ENCODE results near the gene SLC24A1. TPM values are rescaled to one million over a fixed set of nuclear protein-coding genes. Genes with fewer than 3 reads are reported as not detected.

The SLC24A1 gene
- total and polyA plus RNA-seq, 4 donors = 4.8 to 13.5 (median 7.4) TPM

DNA sequence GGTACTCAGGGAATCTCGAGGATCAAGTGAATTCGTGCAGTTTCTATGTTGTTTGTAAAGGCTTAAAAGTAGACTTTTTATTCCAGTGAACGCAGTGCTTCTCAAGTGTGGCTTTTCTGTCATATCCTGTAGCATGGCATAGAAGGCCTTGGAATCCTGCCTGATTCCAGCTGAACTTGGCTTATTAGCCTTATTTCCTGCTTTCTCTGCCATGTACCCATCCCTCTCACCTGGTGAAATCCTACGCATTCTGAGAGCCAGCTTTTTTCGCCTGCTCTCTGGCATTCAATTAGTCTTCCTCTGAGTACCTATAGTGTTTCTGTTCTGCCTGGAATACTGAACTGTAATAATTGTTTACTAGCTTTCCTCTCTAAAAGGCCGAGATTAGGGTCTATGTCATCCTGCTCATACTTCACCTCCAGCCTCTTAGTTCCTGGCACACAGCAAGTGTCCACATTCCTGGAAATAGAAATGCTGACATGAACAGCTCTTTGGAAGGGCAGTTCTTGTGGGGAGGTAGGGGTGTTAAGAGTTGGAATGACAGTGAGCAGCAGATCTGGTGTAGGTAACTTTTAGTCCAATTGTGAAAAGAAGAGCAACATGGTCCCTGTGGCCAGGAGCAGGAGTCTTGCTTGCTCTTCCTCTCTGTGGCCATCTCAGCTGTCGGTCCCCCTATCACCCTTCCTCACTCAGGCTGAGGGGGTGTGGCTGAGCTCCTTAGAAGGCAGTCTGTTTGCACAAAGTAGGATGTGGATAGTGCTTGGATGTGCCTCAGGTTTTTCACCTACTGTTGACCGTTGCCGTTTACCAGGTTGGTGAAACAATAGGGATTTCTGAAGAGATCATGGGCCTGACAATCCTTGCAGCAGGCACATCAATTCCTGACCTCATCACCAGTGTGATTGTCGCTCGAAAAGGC lies 30.4 kb downstream of the SLC24A1 start:
- Histone ChIP-seq H3K4me1 (ENCODE audit: control insufficient read depth in 1 of 2, insufficient read depth in 2 of 2, low read length in 2 of 2) (no peaks in the 10 kb centered on the region), H3K27ac (ENCODE audit: low read depth in 1 of 2, low read length in 2 of 2) (no peak overlapping the region), H3K4me3 (ENCODE audit: low read length in 2 of 2) (no peak overlapping the region), H3K27me3 (ENCODE audit: control insufficient read depth in 1 of 2, insufficient read depth in 2 of 2, low read length in 1 of 2) (no peaks in the 10 kb centered on the region), H3K36me3 (ENCODE audit: control insufficient read depth in 1 of 2, insufficient read depth in 2 of 2, low read length in 1 of 2) (no peaks in the 10 kb centered on the region), H3K9me3 (ENCODE audit: control insufficient read depth, low read length) (no peaks in the 10 kb centered on the region)
- 82% methylated on average over 11 of the region's 11 CpGs for WGBS, 2 donors
- ATAC-seq (ENCODE audit: low FRiP score) = no peak
- intact Hi-C loops (cut with DNase I) = no loop called here
- no peak for DNase-seq

- intact Hi-C loops (cut with DNase I) = no loop called here
- no peak for ATAC-seq (ENCODE audit: low FRiP score)
- no peaks in the 10 kb centered on the region for H3K36me3 ChIP-seq (ENCODE audit: control insufficient read depth in 1 of 2, insufficient read depth in 2 of 2, low read length in 1 of 2)
Observed at GRCh38 chr15:65653341-65653740, 31.6 kb downstream of the SLC24A1 start.

DNA sequence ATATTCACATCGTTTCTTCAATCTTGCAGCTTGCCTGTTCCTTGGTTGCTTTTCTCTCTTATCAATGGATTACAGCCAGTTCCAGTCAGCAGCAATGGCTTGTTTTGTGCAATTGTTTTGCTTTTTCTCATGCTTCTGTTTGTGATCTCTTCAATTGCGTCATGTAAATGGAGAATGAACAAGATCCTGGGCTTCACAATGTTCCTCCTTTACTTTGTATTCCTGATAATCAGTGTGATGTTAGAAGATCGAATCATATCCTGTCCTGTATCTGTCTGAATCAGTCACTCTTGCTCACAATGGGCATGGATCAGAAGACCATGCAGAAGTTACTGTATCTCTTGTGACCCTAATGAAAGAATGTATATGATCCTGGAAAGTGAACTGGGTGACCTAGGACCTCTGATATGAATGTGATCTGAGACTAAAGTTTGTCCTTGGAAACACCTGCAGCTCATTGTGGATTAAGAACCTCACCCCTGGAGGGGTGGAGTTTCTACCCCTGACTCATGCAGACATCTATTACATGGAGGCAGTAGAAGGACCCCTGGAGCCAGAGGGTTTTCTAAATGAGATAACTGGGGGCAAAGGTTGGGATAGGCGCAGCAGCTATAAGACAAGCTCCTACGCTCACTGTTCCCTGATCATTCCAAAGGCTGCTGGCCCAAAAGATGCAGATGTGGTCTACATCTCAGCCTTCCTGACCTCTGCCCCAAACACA lies 32.2 kb downstream of the SLC24A1 start:
- no peaks in the 10 kb centered on the region for H3K36me3 ChIP-seq (ENCODE audit: control insufficient read depth in 1 of 2, insufficient read depth in 2 of 2, low read length in 1 of 2)
- H3K27ac ChIP-seq (ENCODE audit: low read depth in 1 of 2, low read length in 2 of 2) = no peak overlapping the region
- H3K4me3 ChIP-seq (ENCODE audit: low read length in 2 of 2) = no peak overlapping the region
- no peaks in the 10 kb centered on the region for H3K27me3 ChIP-seq (ENCODE audit: control insufficient read depth in 1 of 2, insufficient read depth in 2 of 2, low read length in 1 of 2)
- ATAC-seq (ENCODE audit: low FRiP score) (no peak), DNase-seq (no peak)
- 91 to 93% methylated on average over 5 of the region's 5 CpGs for WGBS, 2 donors
- H3K4me1 ChIP-seq (ENCODE audit: control insufficient read depth in 1 of 2, insufficient read depth in 2 of 2, low read length in 2 of 2) = no peaks in the 10 kb centered on the region
- no peaks in the 10 kb centered on the region for H3K9me3 ChIP-seq (ENCODE audit: control insufficient read depth, low read length)
- intact Hi-C loops (cut with DNase I) = no loop called here

More at GRCh38 chr15:65653341-65653740, 31.6 kb downstream of the SLC24A1 start:
- H3K9me3 ChIP-seq (ENCODE audit: control insufficient read depth, low read length) = no peaks in the 10 kb centered on the region
- H3K27ac ChIP-seq (ENCODE audit: low read depth in 1 of 2, low read length in 2 of 2) = no peak overlapping the region
- H3K27me3 ChIP-seq (ENCODE audit: control insufficient read depth in 1 of 2, insufficient read depth in 2 of 2, low read length in 1 of 2) = no peaks in the 10 kb centered on the region
- DNase-seq = no peak
- no peak overlapping the region for H3K4me3 ChIP-seq (ENCODE audit: low read length in 2 of 2)
- H3K4me1 ChIP-seq (ENCODE audit: control insufficient read depth in 1 of 2, insufficient read depth in 2 of 2, low read length in 2 of 2) = no peaks in the 10 kb centered on the region

DNA sequence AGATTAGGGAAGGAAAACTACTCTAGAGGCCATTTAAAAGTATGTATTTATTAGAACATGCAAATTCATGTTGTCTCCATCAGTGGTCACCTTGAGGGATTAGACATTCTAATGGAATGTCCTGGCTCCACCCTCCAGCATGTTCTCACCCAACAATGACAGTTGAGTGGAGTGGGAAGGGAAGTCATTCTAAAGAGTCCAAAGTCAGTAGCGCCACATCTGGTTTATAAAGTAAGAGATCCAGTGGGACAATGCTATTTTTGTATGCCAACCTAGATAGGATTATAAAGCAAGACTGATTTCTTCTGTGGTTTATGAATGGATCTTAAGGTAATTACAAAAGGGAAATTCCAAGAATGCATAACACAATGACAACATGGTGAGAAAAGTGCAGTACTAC lies 33.3 kb downstream of the SLC24A1 start:
- Histone ChIP-seq H3K4me3 (ENCODE audit: low read length in 2 of 2) (no peak overlapping the region), H3K27ac (ENCODE audit: low read depth in 1 of 2, low read length in 2 of 2) (no peak overlapping the region), H3K27me3 (ENCODE audit: control insufficient read depth in 1 of 2, insufficient read depth in 2 of 2, low read length in 1 of 2) (no peaks in the 10 kb centered on the region), H3K36me3 (ENCODE audit: control insufficient read depth in 1 of 2, insufficient read depth in 2 of 2, low read length in 1 of 2) (no peaks in the 10 kb centered on the region), H3K4me1 (ENCODE audit: control insufficient read depth in 1 of 2, insufficient read depth in 2 of 2, low read length in 2 of 2) (no peaks in the 10 kb centered on the region), H3K9me3 (ENCODE audit: control insufficient read depth, low read length) (no peaks in the 10 kb centered on the region)
- DNase-seq (no peak), ATAC-seq (ENCODE audit: low FRiP score) (no peak)
- intact Hi-C loops (cut with DNase I) = no loop called here
- WGBS, 2 donors = 96 to 100% methylated on average over 1 of the region's 1 CpG

- ATAC-seq (ENCODE audit: low FRiP score) = no peak
- intact Hi-C loops (cut with DNase I) = no loop called here
Observed at GRCh38 chr15:65655457-65655856, 33.7 kb downstream of the SLC24A1 start.

DNA sequence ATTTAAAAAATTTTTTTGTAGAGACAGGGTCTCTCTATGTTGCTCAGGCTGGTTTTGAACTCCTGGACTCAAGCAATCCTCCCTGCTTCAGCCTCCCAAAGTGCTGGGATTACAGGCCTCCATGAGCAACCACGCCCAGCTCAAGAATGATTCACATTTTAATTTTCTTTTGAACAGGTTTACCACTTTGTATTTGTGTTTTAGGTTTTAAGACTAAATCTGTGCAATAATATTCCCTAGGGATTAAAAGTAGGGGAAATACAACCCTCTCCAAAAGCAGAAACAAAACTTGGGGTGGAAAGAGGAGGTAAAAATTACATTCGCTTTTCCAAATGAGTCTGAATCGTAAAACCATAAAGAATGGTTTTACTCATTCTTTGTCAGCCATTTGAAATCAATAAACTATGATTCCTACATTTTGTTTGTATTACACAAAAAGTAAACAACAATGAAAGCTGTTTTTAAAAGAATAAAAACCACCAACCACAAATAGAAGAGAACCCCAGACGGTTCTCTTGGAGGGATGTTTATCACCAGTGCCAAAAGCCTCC lies 37.8 kb downstream of the SLC24A1 start:
- intact Hi-C loops (cut with DNase I) = no loop called here
- Histone ChIP-seq H3K27ac (ENCODE audit: low read depth in 1 of 2, low read length in 2 of 2) (no peak overlapping the region), H3K36me3 (ENCODE audit: control insufficient read depth in 1 of 2, insufficient read depth in 2 of 2, low read length in 1 of 2) (no peaks in the 10 kb centered on the region), H3K9me3 (ENCODE audit: control insufficient read depth, low read length) (no peaks in the 10 kb centered on the region), H3K4me1 (ENCODE audit: control insufficient read depth in 1 of 2, insufficient read depth in 2 of 2, low read length in 2 of 2) (no peaks in the 10 kb centered on the region), H3K4me3 (ENCODE audit: low read length in 2 of 2) (no peak overlapping the region), H3K27me3 (ENCODE audit: control insufficient read depth in 1 of 2, insufficient read depth in 2 of 2, low read length in 1 of 2) (no peaks in the 10 kb centered on the region)
- DNase-seq (no peak), ATAC-seq (ENCODE audit: low FRiP score) (no peak)
- WGBS, 2 donors = 82 to 84% methylated on average over 4 of the region's 4 CpGs

More at GRCh38 chr15:65655457-65655856, 33.7 kb downstream of the SLC24A1 start:
- WGBS, 2 donors = 85 to 86% methylated on average over 4 of the region's 4 CpGs
- H3K27ac ChIP-seq (ENCODE audit: low read depth in 1 of 2, low read length in 2 of 2) = no peak overlapping the region
- H3K27me3 ChIP-seq (ENCODE audit: control insufficient read depth in 1 of 2, insufficient read depth in 2 of 2, low read length in 1 of 2) = no peaks in the 10 kb centered on the region
- H3K36me3 ChIP-seq (ENCODE audit: control insufficient read depth in 1 of 2, insufficient read depth in 2 of 2, low read length in 1 of 2) = no peaks in the 10 kb centered on the region
- H3K4me3 ChIP-seq (ENCODE audit: low read length in 2 of 2) = no peak overlapping the region
- no peaks in the 10 kb centered on the region for H3K9me3 ChIP-seq (ENCODE audit: control insufficient read depth, low read length)
- no peaks in the 10 kb centered on the region for H3K4me1 ChIP-seq (ENCODE audit: control insufficient read depth in 1 of 2, insufficient read depth in 2 of 2, low read length in 2 of 2)
- DNase-seq = no peak

GRCh38 chr15:65660927-65661326 lies 39.2 kb downstream of the SLC24A1 start:
- WGBS, 2 donors = 88 to 92% methylated on average over 2 of the region's 2 CpGs
- H3K36me3 ChIP-seq (ENCODE audit: control insufficient read depth in 1 of 2, insufficient read depth in 2 of 2, low read length in 1 of 2) = peaks cover 0 to 2% of the 10 kb centered on the region in 2 donors

DNA sequence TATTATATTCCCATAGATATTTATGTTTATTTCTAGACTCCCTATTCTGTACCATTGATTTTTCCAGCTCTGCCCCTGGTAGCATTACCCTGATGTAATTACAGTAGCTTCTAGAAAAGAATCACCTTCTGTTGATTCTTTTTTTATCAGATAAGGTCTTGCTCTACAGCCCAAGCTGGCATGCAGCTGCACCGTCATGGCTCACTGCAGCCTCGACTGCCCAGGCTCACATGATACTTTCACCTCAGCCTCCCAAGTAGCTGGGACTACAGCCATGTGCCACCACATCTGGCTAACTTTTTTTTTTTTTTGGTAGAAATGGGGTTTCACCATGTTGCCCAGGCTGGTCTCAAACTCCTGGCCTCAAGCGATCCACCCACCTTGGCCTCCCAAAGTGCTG lies 41.8 kb downstream of the SLC24A1 start:
- no peak for ATAC-seq (ENCODE audit: low FRiP score)
- WGBS, 2 donors = 86 to 90% methylated on average over 3 of the region's 3 CpGs
- H3K36me3 ChIP-seq (ENCODE audit: control insufficient read depth in 1 of 2, insufficient read depth in 2 of 2, low read length in 1 of 2) = peaks cover 2 to 3% of the 10 kb centered on the region in 2 donors

More at GRCh38 chr15:65660927-65661326, 39.2 kb downstream of the SLC24A1 start:
- intact Hi-C loops (cut with DNase I) = no loop called here
- no peak overlapping the region for H3K27ac ChIP-seq (ENCODE audit: low read depth in 1 of 2, low read length in 2 of 2)
- H3K4me3 ChIP-seq (ENCODE audit: low read length in 2 of 2) = no peak overlapping the region
- no peaks in the 10 kb centered on the region for H3K4me1 ChIP-seq (ENCODE audit: control insufficient read depth in 1 of 2, insufficient read depth in 2 of 2, low read length in 2 of 2)
- no peaks in the 10 kb centered on the region for H3K27me3 ChIP-seq (ENCODE audit: control insufficient read depth in 1 of 2, insufficient read depth in 2 of 2, low read length in 1 of 2)
- H3K9me3 ChIP-seq (ENCODE audit: control insufficient read depth, low read length) = no peaks in the 10 kb centered on the region
- no peak for ATAC-seq (ENCODE audit: low FRiP score)
- no peak for DNase-seq

More for the DNA sequence above, 41.8 kb downstream of the SLC24A1 start:
- H3K4me1 ChIP-seq (ENCODE audit: control insufficient read depth in 1 of 2, insufficient read depth in 2 of 2, low read length in 2 of 2) = no peaks in the 10 kb centered on the region
- DNase-seq = no peak
- H3K9me3 ChIP-seq (ENCODE audit: control insufficient read depth, low read length) = no peaks in the 10 kb centered on the region
- H3K4me3 ChIP-seq (ENCODE audit: low read length in 2 of 2) = no peak overlapping the region
- no peak overlapping the region for H3K27ac ChIP-seq (ENCODE audit: low read depth in 1 of 2, low read length in 2 of 2)
- no peaks in the 10 kb centered on the region for H3K27me3 ChIP-seq (ENCODE audit: control insufficient read depth in 1 of 2, insufficient read depth in 2 of 2, low read length in 1 of 2)
- intact Hi-C loops (cut with DNase I) = no loop called here

All from aorta (tissue), 5 donors.